B cell (primary cell): ENCODE measurements around the gene FMNL2.

Experiments used
- CTCF ChIP-seq: fragments of 200-600 bp; IDR thresholded peaks from one replicate; pipeline ENCODE4 v1.8.0; 2022; ENCODE audit warnings: antibody characterized with exemption, mild to moderate bottlenecking
- EZH2 ChIP-seq: IDR thresholded peaks from 2 replicates; pipeline ENCODE4 v1.6.1; 2012; ENCODE audit warnings: borderline replicate concordance, low read depth, mild to moderate bottlenecking, moderate library complexity, low read length; ENCODE audit not compliant: insufficient read depth, poor library complexity, severe bottlenecking

GRCh38 chr2:152415231-152415642, 80.3 kb downstream of the FMNL2 start:
- TF ChIP-seq CTCF, result no peak
- TF ChIP-seq EZH2, result no peak
